ENCODE results near the gene GFM2.
"Not testable (repeated sequence)": the region's sequence is repeated elsewhere in the genome, so short reads cannot be mapped to it uniquely, and the experiment has no call there.

GFM2 gene

DNA sequence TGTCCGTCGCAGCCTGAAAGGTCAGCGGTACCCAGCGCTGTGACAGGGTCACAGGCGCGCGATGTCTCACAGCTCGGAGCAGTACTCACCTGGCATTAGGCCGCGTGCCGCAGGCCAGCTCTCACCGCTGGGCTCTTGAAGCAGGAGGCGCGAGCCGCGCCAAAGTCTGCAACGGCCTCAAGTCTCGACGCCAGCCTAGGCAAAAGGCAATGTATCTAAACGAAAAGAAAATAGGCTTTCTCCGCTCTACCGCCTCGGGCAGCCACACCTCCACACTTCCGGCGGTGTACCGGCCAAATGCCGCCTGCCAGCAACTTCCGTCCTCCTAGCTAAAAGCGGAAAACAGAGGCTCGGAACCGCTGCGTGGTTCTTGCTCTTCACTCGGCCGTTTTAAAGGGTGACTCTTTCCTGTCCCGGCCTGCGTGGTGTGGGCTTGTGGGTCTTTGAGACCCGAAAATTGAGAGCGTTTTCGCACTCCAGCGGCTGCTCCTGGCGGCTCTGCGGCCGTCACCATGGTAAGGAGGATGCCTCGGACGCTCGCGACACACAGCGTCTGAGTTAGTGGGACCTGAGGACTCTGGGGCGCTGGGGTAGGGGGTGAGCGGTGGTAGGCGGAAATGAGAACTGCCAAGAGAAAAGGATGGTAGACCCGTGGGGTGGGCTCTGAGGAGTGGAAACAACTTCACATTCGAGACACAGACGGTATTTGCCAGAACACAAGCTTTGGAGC lies at the start of gene GFM2, which contains the start of gene NSA2:
Gene GFM2, minus strand, starts transcription at position 269 of the 730 bp plus-strand sequence. CDS start 3,375 bp downstream, outside the sequence.
Gene NSA2, plus strand, starts transcription at position 401 of the 730 bp plus-strand sequence. Its CDS starts 112 bp downstream, at position 513.
- peak; percentile 91 for DNase-seq

DNA sequence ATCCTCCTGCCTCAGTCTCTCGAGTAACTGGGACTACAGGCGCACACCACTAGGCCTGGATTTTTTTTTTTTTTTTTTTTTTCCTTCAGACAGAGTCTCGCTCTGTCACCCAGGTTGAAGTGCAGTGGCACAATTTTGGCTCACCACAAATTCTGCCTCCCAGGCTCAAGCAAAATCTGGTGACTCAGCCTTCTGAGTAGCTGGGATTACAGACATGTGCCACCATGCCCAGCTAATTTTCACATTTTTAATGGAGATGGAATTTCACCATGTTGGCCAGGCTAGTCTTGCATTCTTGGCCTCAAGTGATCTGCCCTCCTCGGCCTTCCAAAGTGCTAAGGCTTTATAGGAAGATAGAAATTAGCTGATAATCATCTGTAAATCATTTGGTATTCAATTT lies 44.0 kb upstream of the GFM2 start:
- no peak for DNase-seq

- DNase-seq, result no peak
These were observed 35.0 kb upstream of the GFM2 start for GRCh38 chr5:74801941-74802340.

DNA sequence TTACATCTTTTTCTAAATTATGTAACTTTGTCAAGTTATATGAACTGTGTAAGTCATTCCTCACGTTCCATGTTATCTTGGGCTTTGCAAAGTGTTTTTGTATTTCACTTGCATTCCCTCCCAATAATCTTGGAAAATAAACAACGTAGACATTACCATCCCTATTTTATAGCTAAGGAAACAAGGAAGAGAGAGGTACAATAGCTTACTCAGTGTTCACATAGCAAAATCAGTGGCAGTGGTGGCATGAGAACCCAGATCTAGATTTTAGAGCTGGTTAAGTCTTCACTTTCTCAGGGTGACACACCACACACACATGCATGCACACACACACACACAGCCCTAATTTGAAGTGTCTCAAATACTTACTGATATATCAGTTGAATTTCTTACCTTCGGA lies 34.3 kb upstream of the GFM2 start:
- DNase-seq, result no peak

DNA sequence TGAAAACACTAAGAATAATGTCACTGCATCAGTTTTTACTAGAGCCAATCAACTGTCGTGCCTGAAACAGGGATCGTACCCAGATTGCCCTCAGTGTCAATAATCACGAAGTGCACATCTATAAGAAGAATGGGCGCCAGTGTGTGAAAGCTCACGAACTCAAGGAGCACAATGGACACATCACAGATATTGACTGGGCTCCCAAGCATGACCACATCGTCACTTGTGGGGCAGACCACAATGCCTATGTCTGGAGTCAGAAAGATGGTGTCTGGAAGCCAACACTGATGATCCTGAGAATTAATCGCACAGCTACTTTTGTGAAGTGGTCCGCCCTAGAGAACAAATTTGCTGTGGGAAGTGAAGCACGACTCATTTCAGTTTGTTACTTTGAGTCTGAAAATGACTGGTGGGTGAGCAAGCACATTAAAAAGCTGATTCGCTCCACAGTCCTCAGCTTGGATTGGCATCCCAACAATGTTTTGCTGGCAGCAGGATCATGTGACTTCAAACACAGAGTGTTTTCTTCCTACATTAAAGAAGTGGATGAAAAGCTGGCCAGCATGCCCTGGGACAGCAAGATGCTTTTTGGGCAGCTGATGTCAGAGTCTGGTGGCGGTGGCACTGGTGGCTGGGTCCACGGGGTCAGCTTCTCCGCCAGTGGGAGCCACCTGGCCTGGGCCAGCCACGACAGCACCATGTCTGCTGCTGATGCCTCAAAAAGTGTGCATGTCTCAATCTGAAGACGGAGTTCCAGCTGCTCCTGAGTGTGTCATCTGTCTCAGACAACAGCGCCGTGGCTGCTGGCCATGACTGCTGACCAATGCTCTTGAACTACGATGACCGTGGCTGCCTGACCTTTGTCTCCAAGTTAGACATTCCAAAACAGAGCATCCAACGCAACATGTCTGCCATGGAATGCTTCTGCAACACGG lies 32.3 kb upstream of the GFM2 start:
- DNase-seq, result no peak

DNA sequence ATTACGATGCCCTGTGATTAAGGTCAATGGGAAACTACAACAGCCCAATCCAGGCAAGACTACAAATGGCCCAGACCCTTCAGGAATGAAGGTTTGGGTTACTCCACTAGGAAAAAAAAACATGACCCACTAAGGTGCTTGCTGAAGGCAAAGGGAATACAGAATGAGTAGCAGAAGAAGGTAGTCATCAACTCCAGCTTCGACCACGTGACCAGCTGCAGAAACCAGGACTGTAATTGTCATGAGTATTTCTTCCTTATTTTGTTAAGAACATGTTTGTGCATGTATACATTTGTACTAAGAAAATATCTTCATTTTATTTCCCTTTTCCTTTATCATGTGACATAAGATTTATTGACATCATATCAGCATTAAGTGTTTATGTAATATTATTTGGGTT lies 24.8 kb upstream of the GFM2 start:
- DNase-seq, result not testable (repeated sequence)

GRCh38 chr5:74787424-74787823 lies 20.5 kb upstream of the GFM2 start:
- DNase-seq, result no peak

DNA sequence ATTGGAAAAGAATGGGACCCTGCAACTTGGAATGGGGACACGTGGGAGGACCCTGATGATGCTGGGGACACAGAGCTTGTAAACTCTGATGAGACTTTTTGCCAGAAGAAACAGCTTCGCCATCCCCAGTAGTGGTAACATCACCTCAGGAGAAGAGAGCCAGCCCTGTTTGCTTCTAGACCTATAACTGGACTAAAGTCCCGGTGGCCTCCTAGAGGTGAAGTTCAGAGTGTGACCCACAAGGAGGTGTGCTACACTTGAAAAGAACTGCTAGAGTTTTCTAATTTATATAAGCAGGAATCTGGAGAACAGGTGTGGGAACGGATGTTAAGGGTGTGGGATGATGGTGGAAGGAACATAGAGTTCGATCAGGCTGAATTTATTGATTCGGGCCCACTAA lies 19.9 kb upstream of the GFM2 start:
- DNase-seq, result no peak

DNA sequence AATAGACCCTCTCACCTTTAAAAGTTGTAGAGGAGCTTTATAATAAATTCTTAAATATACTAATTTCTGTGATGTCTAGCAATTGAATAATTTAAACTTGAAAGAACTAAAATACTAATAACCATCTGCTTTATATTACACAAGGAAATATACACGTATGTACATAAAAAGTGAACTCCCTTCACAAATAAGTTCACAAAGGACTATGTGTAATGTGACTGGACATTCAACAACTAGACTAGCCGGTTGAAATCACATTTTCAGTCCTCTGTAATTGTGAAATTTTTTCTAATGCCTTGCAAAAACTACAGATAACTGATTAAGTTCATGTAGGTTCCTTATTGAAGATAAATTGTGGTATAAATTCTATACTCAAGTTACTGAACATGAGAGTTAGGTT lies 11.7 kb upstream of the GFM2 start:
- DNase-seq, result no peak

DNA sequence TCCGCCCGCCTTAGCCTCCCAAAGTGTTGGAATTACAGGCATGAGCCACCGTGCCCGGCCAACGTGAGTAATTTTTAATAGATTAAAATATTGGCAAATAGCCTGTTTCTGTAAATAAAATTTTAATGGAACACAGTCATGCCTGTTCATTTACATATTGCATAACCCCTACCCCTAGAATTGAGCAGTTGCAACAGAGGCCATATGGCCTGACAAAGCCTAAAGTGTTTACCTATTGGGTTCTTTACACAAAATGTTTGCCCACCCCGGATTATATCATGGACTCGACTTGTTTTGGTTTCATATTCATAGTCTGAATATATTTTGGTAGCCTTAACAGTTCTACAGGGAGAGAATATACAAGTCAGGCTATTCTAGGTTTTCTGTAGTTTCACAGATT lies 5.4 kb upstream of the GFM2 start:
- no peak for DNase-seq

DNA sequence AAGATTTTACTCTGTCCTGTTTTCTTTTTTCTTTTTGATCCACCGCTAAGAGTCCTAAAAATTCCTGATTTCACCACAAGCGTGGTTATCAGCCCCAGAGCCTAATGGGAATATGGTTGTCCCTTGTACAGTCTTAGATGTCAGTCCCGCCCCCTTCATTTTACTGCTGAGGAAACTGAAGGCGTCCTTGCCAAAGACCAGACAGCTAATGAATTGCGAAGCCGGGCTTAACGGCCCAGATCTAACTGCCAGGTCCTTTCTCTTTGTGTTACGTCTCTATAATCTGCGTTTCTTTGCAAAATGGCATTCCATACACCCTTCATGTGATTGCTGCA lies 629 bp upstream of the GFM2 start:
- DNase-seq, result peak; percentile 27

GRCh38 chr5:74766418-74766848 lies 484 bp downstream of the GFM2 start:
- DNase-seq, result no peak

DNA sequence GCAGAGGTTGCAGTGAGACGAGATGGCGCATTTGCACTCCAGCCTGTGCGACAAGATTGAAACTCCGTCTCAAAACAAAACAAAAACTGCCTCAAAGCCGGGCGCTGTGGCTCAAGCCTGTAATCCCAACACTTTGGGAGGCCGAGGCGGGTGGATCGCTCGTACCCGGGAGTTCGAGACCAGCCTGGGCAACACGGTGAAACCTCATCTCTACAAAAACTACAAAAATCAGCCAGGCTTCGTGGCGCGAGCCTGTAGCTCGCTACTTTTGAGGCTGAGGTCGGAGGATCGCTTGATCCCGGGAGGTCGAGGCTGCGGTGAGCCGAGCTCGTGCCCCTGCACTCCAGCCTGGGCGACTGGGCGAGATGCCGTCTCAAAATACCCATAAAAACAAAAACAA lies 988 bp downstream of the GFM2 start:
- no peak for DNase-seq

DNA sequence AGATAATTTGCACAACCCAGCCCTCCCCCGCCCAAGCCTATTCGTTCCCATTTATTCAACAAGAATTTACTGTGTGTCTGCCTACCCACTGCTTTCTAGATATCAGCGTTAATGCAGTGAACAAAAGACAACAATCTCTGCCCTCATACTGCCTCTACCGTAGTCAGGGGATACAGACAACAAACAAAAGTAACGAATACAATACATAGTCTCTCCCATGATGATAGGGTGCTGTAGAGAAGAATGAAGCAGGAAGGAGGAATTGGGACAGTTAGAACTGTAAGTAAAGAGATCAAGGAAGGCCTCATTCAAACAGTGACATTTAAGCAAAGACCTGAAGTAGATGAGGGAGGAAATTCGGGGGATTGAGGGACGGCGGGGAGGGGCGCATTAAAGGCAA lies 1.7 kb downstream of the GFM2 start:
- no peak for DNase-seq

DNA sequence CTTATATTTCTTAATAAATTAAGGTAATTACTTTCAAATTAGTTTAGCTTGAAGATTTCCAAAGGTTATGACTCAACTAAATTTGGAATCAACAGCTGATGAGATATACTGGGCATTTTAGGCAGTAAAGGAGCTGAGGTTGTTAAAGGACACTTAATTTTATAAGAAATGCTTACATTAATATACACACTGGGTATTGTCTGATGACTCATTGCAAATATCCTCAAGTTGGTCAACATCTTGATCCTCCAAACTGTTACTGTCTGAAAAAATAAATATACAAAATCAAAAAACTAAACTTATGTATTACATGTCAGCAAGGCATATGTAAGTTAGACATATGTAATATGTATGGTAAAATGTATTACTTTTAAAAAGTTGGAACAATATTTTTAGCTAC lies 3.4 kb downstream of the GFM2 start:
- no peak for DNase-seq

- no peak for DNase-seq
These were observed 4.3 kb downstream of the GFM2 start for GRCh38 chr5:74762599-74762998.

GRCh38 chr5:74761241-74761640 lies 5.7 kb downstream of the GFM2 start:
- no peak for DNase-seq

- DNase-seq, result not testable (repeated sequence)
These were observed 18.2 kb downstream of the GFM2 start for GRCh38 chr5:74748742-74749141.

DNA sequence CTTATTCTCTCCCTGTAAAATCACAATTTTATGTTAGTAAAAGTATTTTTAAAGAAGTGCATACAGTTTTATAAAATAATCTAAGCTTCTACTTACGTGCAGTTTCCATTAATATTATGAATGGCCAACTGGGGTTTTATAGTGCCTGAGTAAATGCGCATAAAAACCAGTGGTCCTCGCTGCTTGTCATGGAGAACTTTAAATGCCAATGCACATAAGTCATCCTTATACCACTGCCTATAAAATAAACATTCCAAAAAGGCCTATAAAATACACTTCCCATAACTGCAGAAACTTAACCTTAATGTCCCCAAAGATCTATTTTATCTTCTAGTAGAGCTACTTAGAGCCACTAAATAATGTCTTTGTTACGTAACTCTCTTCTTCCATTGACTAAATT lies 28.5 kb downstream of the GFM2 start:
- DNase-seq, result no peak

DNA sequence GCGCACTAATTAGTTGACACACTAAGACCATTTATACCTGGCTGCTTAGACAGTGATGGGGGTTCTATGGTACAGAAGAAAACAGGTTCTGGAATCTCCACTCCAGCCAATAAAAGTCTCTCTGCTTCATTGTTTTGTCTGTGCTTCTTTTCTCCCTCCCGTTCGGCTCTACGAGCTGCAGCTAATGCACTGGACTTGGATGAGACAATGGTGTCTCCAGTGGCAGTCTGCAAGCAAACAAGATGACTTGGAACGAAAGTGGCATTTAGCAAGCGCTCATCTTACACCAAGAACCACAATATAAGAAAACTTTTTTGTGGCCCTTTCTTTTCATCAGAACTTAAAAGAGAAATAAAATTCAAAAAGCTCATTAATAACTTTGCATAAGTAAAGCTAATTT lies 30.2 kb downstream of the GFM2 start:
- DNase-seq, result no peak

GRCh38 chr5:74725331-74725730 lies 41.6 kb downstream of the GFM2 start:
- DNase-seq, result no peak

DNA sequence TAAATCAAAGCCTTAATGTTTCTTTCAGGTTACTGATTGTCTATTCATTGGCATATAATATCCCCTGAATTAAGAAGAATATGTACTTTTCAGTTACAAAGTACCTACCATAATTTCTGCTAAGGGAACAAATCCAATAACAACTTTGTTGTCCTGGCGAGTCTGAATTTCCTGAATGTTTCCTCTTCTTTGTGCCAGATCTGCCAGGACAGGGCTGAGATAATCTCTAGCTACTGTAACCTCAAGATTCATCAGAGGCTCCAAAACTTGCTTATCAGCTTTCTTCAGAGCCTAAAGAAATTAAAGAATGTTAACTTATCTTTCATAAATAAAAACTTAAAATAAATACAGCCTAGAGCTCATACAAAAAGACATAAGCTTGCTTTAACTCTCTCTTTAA lies 44.6 kb downstream of the GFM2 start:
- no peak for DNase-seq

GRCh38 chr5:74717596-74717995 lies 49.3 kb downstream of the GFM2 start:
- DNase-seq, result no peak

DNA sequence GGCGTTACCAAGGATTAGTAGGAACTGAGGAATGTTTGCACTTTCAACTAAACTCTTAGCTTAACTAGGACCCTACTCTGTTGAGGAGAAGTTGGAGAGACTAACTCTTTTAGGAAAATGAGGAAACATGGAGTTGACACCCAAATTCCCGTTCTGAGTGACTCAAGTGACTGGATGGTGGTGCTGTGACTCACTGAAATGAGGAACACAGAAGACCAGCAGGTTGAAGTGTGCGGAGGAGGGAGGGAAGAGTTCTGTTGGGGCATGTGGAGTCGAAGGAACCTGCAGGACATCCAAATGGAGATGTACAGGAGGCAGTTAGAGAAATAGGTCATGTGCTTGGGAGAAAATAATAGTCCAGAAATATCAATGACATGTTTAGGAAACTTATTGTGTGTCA lies 73.7 kb downstream of the GFM2 start:
- no peak for DNase-seq
